HG02852 (cell line): Measurements from ENCODE around the gene CLDN24.

Experiments
- ATAC-seq: cut with Tn5 transposase; IDR thresholded peaks from one replicate; pipeline ENCODE4 v1.9.1; 2021; ENCODE audit warnings: mild to moderate bottlenecking, moderate library complexity; ENCODE audit not compliant: unreplicated experiment

CLDN24 gene

GRCh38 chr4:183322326-183322725 is at the start of gene CLDN24:
CLDN24 (minus strand) TSS chr4:183322426; CDS start chr4:183322426, 0 bp downstream.
- no peak for ATAC-seq

- no peak for ATAC-seq
Measured at GRCh38 chr4:183370786-183371185, 48.6 kb upstream of the CLDN24 start.

- no peak for ATAC-seq
Measured at GRCh38 chr4:183369073-183369472, 46.8 kb upstream of the CLDN24 start.

GRCh38 chr4:183366206-183366835 is 44.1 kb upstream of the CLDN24 start:
- ATAC-seq: no peak

DNA sequence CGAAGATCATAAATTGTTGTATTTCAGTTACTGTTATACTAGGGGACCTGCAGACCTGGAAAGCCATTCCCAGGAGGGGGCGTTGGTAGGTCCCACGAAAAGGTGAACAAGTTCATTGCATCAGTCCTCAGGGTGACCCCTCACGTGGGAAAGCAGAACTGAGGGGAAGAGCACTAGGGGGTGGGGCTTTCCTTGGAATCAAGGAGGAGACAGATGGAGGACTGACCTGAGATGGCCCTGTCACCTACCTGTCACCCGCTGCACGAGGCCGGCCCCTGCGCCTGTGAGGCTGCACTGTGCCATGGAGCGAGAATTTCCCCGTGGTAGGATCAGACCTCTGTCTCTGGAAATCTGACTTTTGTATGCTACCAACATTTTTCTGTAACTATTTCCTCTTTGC is 41.8 kb upstream of the CLDN24 start:
- no peak for ATAC-seq

DNA sequence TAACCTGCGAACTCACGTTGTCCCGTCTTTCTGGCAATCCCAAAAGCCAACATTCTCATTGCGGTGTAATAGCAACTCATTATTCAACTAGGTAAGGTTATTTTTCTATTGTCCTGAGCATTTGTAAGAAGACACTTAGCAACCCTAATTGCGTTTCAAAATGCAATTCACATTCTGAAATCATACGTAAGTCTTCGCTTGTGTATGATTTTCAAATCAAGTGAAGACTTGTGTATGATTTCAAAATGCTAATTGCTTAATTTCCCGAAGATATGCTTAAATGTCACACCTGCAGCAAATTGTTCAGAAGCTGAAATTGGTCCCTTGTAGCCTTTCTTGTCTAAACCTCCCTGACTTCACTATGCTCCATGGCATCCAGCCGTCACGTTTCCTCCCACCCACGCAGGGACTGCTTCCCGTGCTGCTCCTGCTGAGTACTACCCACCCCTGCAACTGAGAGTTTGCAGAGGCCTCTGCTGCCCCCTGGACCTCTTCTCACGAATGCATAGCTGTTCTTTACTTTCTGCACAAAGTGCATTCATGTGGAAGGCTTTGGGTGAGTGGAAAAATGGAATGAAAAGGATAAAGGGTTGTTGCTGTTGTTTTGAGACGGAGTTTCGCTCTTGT is 40.8 kb upstream of the CLDN24 start:
- ATAC-seq: no peak

DNA sequence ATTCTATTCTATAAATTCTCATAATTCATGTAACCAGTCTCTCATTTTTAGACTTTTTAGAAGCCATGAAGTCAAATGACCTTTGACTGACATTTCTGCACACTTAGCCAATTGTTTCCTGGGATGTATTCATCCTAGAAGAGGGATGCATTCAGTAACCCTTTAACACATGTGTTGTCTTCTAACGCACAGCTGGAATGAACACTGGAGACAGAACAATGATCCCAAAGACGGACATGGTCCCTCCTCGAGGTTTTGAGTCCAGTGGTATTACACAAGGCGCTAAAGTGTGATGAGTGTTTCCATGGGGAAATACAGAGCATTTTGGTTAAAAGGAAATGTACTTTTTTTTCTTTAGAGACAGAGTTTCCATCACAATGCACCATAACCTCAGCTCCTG is 39.8 kb upstream of the CLDN24 start:
- ATAC-seq: no peak

DNA sequence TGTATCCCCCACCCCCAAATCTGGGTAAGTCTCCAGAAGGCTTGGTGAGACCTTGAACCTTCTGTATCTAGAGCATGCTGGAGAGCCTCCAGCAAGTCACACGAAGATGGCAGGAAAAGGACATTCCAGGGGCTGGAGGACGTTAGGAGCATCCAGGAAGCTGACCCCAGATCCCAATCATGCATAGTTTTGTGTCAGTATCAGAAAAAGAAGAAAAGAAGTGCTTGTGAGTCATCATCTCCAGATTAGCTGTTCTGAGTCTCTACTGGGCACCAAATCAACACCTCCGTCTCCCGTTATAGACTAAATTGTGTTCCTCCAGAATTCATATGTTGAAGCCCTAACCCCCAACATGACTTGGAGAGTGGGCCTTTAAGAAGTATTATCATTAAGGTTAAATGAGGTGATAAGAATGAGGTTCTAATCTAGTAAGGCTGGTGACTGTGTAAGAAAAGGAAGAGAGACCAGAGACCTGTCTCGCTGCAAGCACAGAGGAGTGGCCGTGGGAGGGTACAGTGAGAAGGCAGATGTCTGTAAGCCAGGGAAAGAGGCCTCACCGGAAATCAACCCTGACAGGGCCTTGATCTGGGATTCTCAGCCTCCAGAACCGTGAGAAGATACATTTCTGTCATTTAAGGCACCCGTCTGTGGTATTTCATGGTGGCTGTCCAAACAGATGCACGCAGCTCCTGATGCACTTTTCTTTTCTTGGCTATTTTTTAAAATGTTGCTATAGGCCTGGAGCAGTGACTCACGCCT is 38.1 kb upstream of the CLDN24 start:
- ATAC-seq: no peak

GRCh38 chr4:183358215-183358755 is 36.1 kb upstream of the CLDN24 start:
- no peak for ATAC-seq

DNA sequence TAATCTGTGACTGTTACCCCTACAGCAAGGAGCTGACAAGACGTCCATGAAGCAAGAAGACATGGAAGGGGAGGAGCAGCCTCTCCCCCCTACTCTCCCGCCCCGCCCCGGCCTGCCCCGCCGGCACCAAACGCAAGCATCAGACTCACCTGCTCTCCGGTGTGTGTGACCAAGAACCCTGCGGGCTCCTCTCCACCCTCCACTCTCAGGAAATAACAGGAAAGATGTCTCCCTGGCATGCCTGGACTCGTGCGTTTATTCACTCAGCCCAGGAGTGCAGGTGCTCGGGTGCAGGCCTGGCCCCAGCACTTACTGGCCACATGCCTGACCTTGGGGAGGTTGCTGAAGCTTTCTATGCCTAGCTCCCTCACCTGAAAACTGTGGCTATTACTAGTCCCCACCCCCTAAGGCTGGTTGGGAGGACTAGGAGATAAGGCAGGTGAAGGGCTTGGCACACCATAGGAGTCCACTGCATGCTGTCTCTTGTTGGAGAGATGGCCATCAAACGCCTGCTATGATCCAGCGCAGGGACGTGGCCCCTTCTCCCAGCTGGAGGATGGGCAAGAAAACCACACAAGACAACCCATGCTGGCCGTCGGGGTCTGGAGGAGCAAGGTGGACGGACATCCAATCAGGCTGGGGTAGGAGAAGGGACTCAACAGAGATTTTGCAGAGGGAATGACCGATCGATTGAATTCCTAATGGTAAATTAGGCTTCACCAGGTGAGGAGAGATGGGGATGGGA is 34.9 kb upstream of the CLDN24 start:
- no peak for ATAC-seq

GRCh38 chr4:183356173-183356830 is 34.1 kb upstream of the CLDN24 start:
- ATAC-seq: no peak

DNA sequence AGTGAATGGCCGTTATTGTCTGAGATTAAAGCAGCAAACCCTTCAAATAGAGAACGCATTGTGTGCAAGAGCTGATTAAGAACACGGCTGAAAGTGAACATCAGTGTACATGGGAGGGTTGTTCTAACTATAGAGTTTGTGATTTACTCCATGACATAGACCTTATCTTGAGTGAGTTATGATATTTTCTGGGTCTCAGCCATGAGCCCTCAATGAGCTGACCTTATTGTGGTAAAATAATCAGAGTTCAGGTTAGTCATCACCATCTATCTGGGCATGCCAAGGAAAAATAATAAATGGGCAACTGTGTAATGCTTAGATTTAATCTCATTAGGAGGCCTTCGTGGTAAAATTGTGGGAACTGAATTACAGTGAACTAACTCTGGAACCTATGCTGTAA is 33.2 kb upstream of the CLDN24 start:
- no peak for ATAC-seq

GRCh38 chr4:183354219-183354618 is 32.0 kb upstream of the CLDN24 start:
- ATAC-seq: no peak

DNA sequence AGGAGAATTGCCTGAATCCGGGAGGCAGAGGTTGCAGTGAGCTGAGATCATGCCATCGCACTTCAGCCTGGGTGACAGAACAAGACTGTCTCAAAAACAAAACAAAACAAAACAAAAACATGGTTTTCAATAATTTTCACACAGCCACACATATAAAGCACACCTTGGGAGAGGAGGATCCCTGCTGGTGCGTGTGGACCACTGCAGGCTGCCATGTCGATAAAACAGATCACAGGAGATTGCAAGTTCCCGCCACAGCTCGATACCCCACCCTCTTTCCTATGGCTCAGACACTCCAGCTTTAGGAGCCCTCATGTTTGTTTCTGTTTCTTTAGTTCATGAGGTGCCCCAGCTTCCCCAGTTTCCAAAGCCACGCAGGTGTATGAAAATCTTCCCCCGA is 31.3 kb upstream of the CLDN24 start:
- no peak for ATAC-seq

GRCh38 chr4:183352546-183352945 is 30.3 kb upstream of the CLDN24 start:
- ATAC-seq: no peak

- ATAC-seq: no peak
Measured at GRCh38 chr4:183350317-183351071, 28.3 kb upstream of the CLDN24 start.

- ATAC-seq: no peak
Measured at GRCh38 chr4:183349673-183350072, 27.4 kb upstream of the CLDN24 start.

DNA sequence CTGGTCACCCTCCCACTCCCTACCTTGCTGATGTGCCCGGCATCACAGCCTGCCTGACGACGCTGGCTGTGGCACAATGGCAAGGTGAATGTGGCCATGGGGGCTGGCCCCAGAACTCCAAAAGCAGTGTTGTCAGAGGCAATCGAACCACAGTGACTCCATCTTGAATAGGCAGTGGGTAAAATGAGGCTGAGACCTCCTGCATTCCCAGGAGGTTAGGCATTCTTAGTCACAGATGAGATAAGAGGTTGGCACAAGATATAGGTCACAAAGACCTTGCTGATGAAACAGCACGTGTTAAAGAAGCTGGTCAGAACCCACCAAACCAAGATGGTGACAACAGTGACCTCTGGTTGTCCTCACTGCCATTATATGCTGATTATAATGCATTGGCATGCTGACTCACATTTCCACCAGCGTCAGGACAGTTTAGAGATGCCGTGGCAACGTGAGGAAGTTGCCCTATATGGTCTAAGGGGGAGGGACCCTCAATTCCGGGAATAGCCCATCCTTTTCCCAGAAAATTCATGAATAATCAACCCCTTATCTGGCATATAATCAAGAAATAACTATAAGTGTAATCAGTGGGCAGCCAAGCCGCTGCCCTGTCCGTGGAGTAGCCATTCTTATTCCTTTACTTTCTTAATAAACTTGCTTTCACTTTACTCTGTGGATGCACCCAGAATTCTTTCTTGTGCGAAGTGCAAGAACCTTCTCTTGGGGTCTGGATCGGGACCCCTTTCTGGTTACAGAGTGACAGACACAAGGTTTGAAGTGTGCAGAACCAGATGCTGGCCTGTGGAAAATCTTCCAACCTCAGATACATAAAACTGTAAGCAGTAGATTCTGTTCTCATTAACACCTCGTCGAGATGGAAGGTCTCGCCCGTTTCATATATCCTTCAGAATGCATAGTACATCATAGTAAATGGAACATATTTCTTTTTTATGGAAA is 26.8 kb upstream of the CLDN24 start:
- ATAC-seq: no peak

DNA sequence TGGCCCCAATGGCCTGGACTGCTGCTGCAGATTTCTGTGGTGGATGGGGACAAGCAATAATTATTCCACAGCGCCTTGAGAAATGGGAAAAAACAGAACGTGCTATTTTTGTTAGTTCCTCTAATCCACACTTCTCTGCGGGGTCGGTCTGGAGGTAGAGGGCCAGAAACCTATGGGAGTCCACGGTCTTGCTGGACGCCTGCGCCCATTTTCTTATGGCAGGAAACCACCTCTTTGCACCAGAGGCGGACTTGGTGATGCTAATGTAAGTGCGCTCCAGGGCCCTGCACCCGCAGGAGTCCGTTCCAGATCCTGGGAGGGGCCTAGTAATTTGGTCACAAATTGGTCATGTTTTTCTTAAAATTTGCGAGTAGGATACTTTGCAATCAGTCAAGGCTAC is 25.9 kb upstream of the CLDN24 start:
- no peak for ATAC-seq
